ENCODE data around the gene CRACR2A.

DNA sequence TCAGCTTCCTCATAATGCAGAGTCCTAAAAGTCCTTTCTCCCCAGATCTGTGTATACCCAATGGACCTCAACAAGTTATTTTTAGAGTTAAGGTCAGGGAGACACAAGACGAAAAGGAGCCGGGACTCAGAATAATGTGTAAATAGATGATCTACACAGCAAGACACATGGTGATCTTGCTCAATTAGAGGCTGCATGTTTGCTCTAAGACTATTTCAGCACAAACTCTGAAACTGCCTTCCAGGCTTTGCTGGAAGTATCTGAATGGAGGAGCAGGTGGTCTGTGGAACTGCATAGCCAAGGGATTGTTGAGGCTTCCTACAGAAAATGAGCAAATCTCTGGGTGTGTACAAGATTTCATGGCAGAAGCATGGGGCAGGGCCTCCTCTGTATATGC is 80.8 kb downstream of the CRACR2A start:
- TF ChIP-seq POLR2A (IDR thresholded peaks at IDR 0.05): no peak
- TF ChIP-seq, protein P1, sequence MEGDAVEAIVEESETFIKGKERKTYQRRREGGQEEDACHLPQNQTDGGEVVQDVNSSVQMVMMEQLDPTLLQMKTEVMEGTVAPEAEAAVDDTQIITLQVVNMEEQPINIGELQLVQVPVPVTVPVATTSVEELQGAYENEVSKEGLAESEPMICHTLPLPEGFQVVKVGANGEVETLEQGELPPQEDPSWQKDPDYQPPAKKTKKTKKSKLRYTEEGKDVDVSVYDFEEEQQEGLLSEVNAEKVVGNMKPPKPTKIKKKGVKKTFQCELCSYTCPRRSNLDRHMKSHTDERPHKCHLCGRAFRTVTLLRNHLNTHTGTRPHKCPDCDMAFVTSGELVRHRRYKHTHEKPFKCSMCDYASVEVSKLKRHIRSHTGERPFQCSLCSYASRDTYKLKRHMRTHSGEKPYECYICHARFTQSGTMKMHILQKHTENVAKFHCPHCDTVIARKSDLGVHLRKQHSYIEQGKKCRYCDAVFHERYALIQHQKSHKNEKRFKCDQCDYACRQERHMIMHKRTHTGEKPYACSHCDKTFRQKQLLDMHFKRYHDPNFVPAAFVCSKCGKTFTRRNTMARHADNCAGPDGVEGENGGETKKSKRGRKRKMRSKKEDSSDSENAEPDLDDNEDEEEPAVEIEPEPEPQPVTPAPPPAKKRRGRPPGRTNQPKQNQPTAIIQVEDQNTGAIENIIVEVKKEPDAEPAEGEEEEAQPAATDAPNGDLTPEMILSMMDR (IDR thresholded peaks at IDR 0.05): no peak

Data from right lobe of liver (tissue), 4 donors.